ENCODE data around the gene FGFR4. TPM values are rescaled to one million over a fixed set of nuclear protein-coding genes. Genes with fewer than 3 reads are reported as not detected.

The FGFR4 gene
- total RNA-seq, 2 donors from 2014 or later, result 1.6 to 2.8 TPM

GRCh38 chr5:177071666-177072385 is 14.9 kb upstream of the FGFR4 start:
- Histone ChIP-seq H3K9me3 (no peaks in the 10 kb centered on the region), H3K27ac (no peak overlapping the region), H3K4me1 (ENCODE audit: control insufficient read depth in 1 of 2, low read depth in 2 of 2) (no peaks in the 10 kb centered on the region), H3K36me3 (peaks cover 6% of the 10 kb centered on the region), H3K4me3 (peak overlapping the region; percentile 54), H3K27me3 (replicated peaks; ENCODE audit: insufficient read depth) (no peaks in the 10 kb centered on the region)
- peak; percentile 27 for DNase-seq (ENCODE audit: low spot score)
- peak; percentile 81 for TF ChIP-seq CTCF (IDR thresholded peaks at IDR 0.05)
- peak; percentile 77 for ATAC-seq (ENCODE audit: insufficient number of reproducible peaks, low FRiP score, low read depth)

GRCh38 chr5:177077335-177077734 is 9.4 kb upstream of the FGFR4 start:
- peaks cover 4% of the 10 kb centered on the region for H3K36me3 ChIP-seq
- no peak overlapping the region for H3K27ac ChIP-seq
- H3K27me3 ChIP-seq (replicated peaks; ENCODE audit: insufficient read depth), result no peaks in the 10 kb centered on the region
- H3K4me3 ChIP-seq, result no peak overlapping the region
- ATAC-seq (ENCODE audit: insufficient number of reproducible peaks, low FRiP score, low read depth) (no peak), DNase-seq (ENCODE audit: low spot score) (no peak)
- no peaks in the 10 kb centered on the region for H3K4me1 ChIP-seq (ENCODE audit: control insufficient read depth in 1 of 2, low read depth in 2 of 2)
- no peak for TF ChIP-seq CTCF (IDR thresholded peaks at IDR 0.05)
- H3K9me3 ChIP-seq, result no peaks in the 10 kb centered on the region

GRCh38 chr5:177079606-177080005 is 7.1 kb upstream of the FGFR4 start:
- H3K4me3 ChIP-seq, result no peak overlapping the region
- ATAC-seq (ENCODE audit: insufficient number of reproducible peaks, low FRiP score, low read depth) (no peak), DNase-seq (ENCODE audit: low spot score) (no peak)
- H3K27me3 ChIP-seq (replicated peaks; ENCODE audit: insufficient read depth), result no peaks in the 10 kb centered on the region
- no peaks in the 10 kb centered on the region for H3K9me3 ChIP-seq
- no peak overlapping the region for H3K27ac ChIP-seq
- no peak for TF ChIP-seq CTCF (IDR thresholded peaks at IDR 0.05)
- no peaks in the 10 kb centered on the region for H3K4me1 ChIP-seq (ENCODE audit: control insufficient read depth in 1 of 2, low read depth in 2 of 2)
- no peaks in the 10 kb centered on the region for H3K36me3 ChIP-seq

- Histone ChIP-seq H3K9me3 (no peaks in the 10 kb centered on the region), H3K27ac (no peak overlapping the region), H3K4me3 (no peak overlapping the region), H3K4me1 (ENCODE audit: control insufficient read depth in 1 of 2, low read depth in 2 of 2) (no peaks in the 10 kb centered on the region), H3K27me3 (replicated peaks; ENCODE audit: insufficient read depth) (no peaks in the 10 kb centered on the region), H3K36me3 (no peaks in the 10 kb centered on the region)
- TF ChIP-seq CTCF (IDR thresholded peaks at IDR 0.05), result no peak
- ATAC-seq (ENCODE audit: insufficient number of reproducible peaks, low FRiP score, low read depth) (no peak), DNase-seq (ENCODE audit: low spot score) (no peak)
Measured at GRCh38 chr5:177080265-177080664, 6.5 kb upstream of the FGFR4 start.

- TF ChIP-seq CTCF (IDR thresholded peaks at IDR 0.05), result no peak
- H3K36me3 ChIP-seq, result no peaks in the 10 kb centered on the region
- ATAC-seq (ENCODE audit: insufficient number of reproducible peaks, low FRiP score, low read depth), result no peak
Measured at GRCh38 chr5:177081859-177082258, 4.9 kb upstream of the FGFR4 start.

More at GRCh38 chr5:177081859-177082258, 4.9 kb upstream of the FGFR4 start:
- no peak for DNase-seq (ENCODE audit: low spot score)
- no peak overlapping the region for H3K4me3 ChIP-seq
- no peaks in the 10 kb centered on the region for H3K27me3 ChIP-seq (replicated peaks; ENCODE audit: insufficient read depth)
- peaks cover under 1 to 1% of the 10 kb centered on the region in 2 donors for H3K4me1 ChIP-seq (ENCODE audit: control insufficient read depth in 1 of 2, low read depth in 2 of 2)
- H3K27ac ChIP-seq, result no peak overlapping the region
- H3K9me3 ChIP-seq, result no peaks in the 10 kb centered on the region
